Measurements from ENCODE around the gene SLC44A5.
"Not testable (repeated sequence)": the region's sequence is repeated elsewhere in the genome, so short reads cannot be mapped to it uniquely, and the experiment has no call there.

The SLC44A5 gene

GRCh38 chr1:75293270-75293669, 317.6 kb downstream of the SLC44A5 start:
- no peak for FAIRE-seq
- DNase-seq (ENCODE audit: insufficient read length): no peak
- TF ChIP-seq TAF1 (IDR thresholded peaks at IDR 0.05; ENCODE audit: borderline replicate concordance, low read depth, low read length) (no peak), POLR2AphosphoS5 (IDR thresholded peaks at IDR 0.05; ENCODE audit: low read depth, low read length) (no peak), POLR2A (IDR thresholded peaks at IDR 0.05; ENCODE audit: low read depth, low read length) (no peak)

GRCh38 chr1:75292013-75292412, 318.9 kb downstream of the SLC44A5 start:
- FAIRE-seq (no peak), DNase-seq (ENCODE audit: insufficient read length) (no peak)
- TF ChIP-seq TAF1 (IDR thresholded peaks at IDR 0.05; ENCODE audit: borderline replicate concordance, low read depth, low read length) (no peak), POLR2AphosphoS5 (IDR thresholded peaks at IDR 0.05; ENCODE audit: low read depth, low read length) (no peak), POLR2A (IDR thresholded peaks at IDR 0.05; ENCODE audit: low read depth, low read length) (no peak)

GRCh38 chr1:75276385-75276784, 334.5 kb downstream of the SLC44A5 start:
- FAIRE-seq (no peak), DNase-seq (ENCODE audit: insufficient read length) (no peak)
- TF ChIP-seq TAF1 (IDR thresholded peaks at IDR 0.05; ENCODE audit: borderline replicate concordance, low read depth, low read length) (no peak), POLR2AphosphoS5 (IDR thresholded peaks at IDR 0.05; ENCODE audit: low read depth, low read length) (no peak), POLR2A (IDR thresholded peaks at IDR 0.05; ENCODE audit: low read depth, low read length) (no peak)

GRCh38 chr1:75275631-75276030, 335.3 kb downstream of the SLC44A5 start:
- TF ChIP-seq POLR2AphosphoS5 (IDR thresholded peaks at IDR 0.05; ENCODE audit: low read depth, low read length) (no peak), POLR2A (IDR thresholded peaks at IDR 0.05; ENCODE audit: low read depth, low read length) (no peak), TAF1 (IDR thresholded peaks at IDR 0.05; ENCODE audit: borderline replicate concordance, low read depth, low read length) (no peak)
- DNase-seq (ENCODE audit: insufficient read length): no peak
- FAIRE-seq: no peak

GRCh38 chr1:75274920-75275506, 335.9 kb downstream of the SLC44A5 start:
- DNase-seq (ENCODE audit: insufficient read length) (no peak), FAIRE-seq (no peak)
- TF ChIP-seq TAF1 (IDR thresholded peaks at IDR 0.05; ENCODE audit: borderline replicate concordance, low read depth, low read length) (no peak), POLR2A (IDR thresholded peaks at IDR 0.05; ENCODE audit: low read depth, low read length) (no peak), POLR2AphosphoS5 (IDR thresholded peaks at IDR 0.05; ENCODE audit: low read depth, low read length) (no peak)

- no peak for DNase-seq (ENCODE audit: insufficient read length)
- TF ChIP-seq TAF1 (IDR thresholded peaks at IDR 0.05; ENCODE audit: borderline replicate concordance, low read depth, low read length): no peak
- no peak for TF ChIP-seq POLR2AphosphoS5 (IDR thresholded peaks at IDR 0.05; ENCODE audit: low read depth, low read length)
- TF ChIP-seq POLR2A (IDR thresholded peaks at IDR 0.05; ENCODE audit: low read depth, low read length): no peak
- no peak for FAIRE-seq
Measured at GRCh38 chr1:75273110-75273509, 337.8 kb downstream of the SLC44A5 start.

GRCh38 chr1:75265792-75266191, 345.1 kb downstream of the SLC44A5 start:
- DNase-seq (ENCODE audit: insufficient read length) (no peak), FAIRE-seq (no peak)
- TF ChIP-seq POLR2A (IDR thresholded peaks at IDR 0.05; ENCODE audit: low read depth, low read length): no peak
- TF ChIP-seq TAF1 (IDR thresholded peaks at IDR 0.05; ENCODE audit: borderline replicate concordance, low read depth, low read length): no peak
- TF ChIP-seq POLR2AphosphoS5 (IDR thresholded peaks at IDR 0.05; ENCODE audit: low read depth, low read length): no peak

GRCh38 chr1:75264112-75264511, 346.8 kb downstream of the SLC44A5 start:
- no peak for FAIRE-seq
- no peak for TF ChIP-seq POLR2AphosphoS5 (IDR thresholded peaks at IDR 0.05; ENCODE audit: low read depth, low read length)
- no peak for TF ChIP-seq POLR2A (IDR thresholded peaks at IDR 0.05; ENCODE audit: low read depth, low read length)
- TF ChIP-seq TAF1 (IDR thresholded peaks at IDR 0.05; ENCODE audit: borderline replicate concordance, low read depth, low read length): no peak
- no peak for DNase-seq (ENCODE audit: insufficient read length)

GRCh38 chr1:75263616-75264015, 347.3 kb downstream of the SLC44A5 start:
- FAIRE-seq; DNase-seq (ENCODE audit: insufficient read length): not testable (repeated sequence)

- FAIRE-seq; DNase-seq (ENCODE audit: insufficient read length): not testable (repeated sequence)
Measured at GRCh38 chr1:75261946-75262345, 349.0 kb downstream of the SLC44A5 start.

GRCh38 chr1:75258351-75258750, 352.6 kb downstream of the SLC44A5 start:
- TF ChIP-seq POLR2AphosphoS5 (IDR thresholded peaks at IDR 0.05; ENCODE audit: low read depth, low read length) (no peak), TAF1 (IDR thresholded peaks at IDR 0.05; ENCODE audit: borderline replicate concordance, low read depth, low read length) (no peak), POLR2A (IDR thresholded peaks at IDR 0.05; ENCODE audit: low read depth, low read length) (no peak)
- FAIRE-seq (no peak), DNase-seq (ENCODE audit: insufficient read length) (no peak)

- TF ChIP-seq TAF1 (IDR thresholded peaks at IDR 0.05; ENCODE audit: borderline replicate concordance, low read depth, low read length) (no peak), POLR2A (IDR thresholded peaks at IDR 0.05; ENCODE audit: low read depth, low read length) (no peak), POLR2AphosphoS5 (IDR thresholded peaks at IDR 0.05; ENCODE audit: low read depth, low read length) (no peak)
- no peak for FAIRE-seq
- no peak for DNase-seq (ENCODE audit: insufficient read length)
Measured at GRCh38 chr1:75257424-75257823, 353.5 kb downstream of the SLC44A5 start.

GRCh38 chr1:75250114-75250513, 360.8 kb downstream of the SLC44A5 start:
- FAIRE-seq; DNase-seq (ENCODE audit: insufficient read length): not testable (repeated sequence)
